ENCODE measurements around the gene S100A5.

Gene S100A5

DNA sequence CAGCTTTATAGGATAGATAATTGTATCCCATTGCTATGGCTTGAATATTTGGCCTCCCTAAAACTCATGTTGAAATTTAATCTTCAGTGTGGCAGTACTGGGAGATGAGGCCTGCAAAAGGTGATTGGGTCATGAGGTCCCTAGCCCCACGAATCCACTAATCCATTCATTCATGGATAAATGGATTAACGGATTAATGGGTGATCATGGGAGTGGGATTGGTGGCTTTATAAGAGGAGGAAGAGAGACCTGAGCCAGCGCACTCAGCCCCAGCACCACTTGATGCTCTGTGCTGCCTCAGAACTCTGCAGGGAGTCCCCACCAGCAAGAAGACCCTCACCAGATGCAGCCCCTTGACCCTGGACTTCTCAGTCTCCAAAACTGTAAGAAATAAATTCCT is 37.0 kb downstream of the S100A5 start:
- no peak for DNase-seq

DNA sequence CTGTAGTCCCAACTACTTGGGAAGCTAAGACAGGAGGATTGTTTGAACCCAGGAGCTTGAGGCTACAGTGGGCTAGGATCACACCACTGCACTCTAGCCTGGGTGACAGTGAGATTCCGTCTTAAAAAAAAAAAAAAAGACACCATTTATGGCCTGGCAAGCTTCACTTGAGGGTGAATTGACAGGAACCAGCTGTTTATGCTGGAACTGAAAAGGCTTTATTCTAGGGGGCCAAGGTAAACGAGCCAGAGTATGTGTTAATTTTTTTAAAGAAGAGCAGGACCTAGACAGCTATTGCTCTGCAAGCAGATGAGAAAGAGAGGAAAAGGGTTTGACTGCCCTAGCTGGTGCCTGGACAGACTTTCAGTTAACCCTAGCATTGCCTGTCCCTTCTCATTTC is 42.0 kb downstream of the S100A5 start:
- no peak for DNase-seq

DNA sequence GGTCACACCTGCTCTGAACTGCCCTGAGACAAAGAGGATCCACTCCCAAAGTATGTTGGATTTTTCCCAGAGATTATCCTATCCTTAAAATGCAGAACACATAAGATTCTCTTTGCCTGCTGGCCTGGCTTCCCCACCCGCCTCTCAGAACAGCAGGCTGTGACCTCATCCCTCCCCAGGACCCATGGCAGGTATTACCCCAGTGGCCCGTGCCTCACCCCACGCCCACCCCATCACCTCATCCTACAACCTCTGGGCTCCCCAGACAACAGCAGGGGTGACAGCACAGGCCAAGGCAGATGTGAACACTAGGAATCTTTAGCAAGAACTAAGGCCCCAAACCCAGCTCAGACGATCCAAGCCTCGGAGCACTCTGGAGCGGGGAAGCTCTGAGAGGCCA is 45.2 kb downstream of the S100A5 start:
- DNase-seq, result no peak

DNA sequence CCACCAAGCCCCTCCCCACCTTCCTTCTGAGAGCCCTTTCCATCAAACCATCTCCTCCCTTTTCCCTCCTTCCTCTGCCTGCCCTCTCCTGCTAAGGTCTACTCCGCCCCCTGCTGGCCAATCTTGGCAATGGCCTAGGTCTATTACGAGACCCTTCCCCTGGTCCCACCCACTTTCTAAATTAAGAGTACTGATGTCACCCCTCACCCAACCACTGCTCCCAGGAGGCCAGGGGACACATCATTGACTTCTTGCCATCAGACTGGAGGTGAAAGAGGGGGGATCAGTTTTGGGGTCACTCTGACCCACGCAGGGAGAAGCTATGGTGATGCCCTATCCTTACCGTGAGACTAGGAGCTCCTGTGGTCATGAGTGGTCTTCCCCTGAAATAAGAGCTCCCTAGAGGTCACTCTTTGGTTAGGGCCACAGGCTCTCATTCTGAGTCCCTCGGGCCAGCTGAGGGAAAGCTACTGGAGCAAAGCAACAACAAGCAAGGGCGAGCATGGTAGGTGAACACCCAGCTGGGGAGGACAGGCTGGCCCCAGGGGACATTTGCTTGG is 45.7 kb downstream of the S100A5 start:
- peak; percentile 83 to 87 for DNase-seq

DNA sequence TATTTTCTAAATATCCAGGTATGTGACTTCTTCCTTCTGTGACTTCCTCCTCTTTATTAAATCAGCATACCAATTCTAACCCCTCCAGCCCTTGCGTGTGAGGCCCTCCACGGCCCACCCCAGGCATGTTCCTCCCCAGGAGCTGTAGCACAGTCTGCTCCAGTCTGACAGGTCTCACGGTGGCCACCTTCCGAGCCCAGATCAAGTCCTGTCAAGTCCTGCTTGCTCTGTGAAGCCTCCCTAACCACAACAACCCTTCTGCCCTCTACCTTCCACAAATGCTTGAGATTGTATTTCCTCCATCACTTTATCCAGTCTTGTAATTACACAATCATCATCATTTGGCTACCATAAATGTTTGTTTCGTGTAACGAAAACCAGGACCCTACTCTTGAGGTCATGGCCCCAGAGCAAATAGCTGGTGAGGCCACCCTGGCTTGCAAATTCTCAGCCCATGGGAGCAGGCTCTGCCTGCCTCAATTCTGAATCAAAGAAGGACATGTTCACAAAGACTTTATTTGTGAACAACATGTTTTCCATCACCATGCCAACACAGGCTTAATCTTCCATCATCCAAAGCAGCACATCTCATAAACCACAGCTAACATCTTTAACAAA is 47.3 kb downstream of the S100A5 start:
- DNase-seq, result no peak

DNA sequence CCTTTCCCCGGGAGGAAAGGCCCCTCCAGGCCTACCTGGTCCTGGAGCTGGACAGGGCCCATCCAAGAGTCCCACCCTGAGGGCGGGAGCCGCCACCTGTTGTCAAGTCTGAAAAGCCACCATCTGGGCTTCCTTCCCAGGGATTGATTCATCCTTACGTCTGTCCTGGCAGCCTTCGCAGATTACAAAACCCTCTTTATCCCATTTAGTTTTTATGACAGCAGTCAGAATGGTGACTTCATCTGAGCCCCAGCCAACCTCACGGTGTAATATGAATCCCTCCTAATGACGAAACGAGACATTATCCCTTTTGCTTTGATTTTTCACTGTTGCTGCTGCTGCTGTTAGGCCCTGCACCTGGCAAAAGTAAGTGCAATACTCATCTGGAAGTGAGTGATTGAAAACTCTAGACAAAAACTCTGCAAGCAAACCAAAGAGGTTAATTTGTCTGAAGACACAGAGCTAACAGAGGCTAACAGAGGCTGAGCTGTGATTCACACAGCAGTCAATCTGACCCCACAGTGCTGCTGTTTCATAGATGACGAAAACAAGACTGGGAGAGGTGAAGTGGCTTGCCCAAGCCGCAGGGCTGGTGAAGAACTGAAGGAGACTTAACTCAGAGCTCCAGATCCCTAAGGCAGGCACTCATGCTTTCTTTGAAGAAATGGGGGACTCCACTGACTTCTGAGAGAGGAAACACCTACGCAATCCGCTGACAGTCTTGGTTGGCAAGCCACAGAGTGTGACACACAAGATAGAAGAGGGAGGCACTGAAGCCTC is 50.3 kb downstream of the S100A5 start:
- DNase-seq, result peak; percentile 17 to 32

DNA sequence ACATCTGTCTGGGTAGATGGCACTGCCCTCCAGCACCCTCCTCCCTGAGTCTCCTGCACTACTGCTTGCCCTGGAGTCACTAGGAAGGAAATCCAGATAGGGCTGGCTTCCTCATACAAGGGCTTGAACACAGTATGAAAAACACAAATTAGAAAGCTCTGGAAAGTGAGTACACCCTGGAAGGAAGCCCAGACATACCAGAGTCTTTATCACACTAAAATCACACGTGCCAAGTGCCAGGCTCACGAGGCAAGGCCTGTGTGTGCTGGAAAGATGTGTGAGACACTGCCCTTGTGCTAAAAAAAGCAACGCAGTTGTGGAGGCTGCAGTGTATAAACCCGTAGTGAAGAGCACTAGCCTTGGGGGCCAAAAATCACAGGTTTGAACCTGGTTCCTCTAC is 52.0 kb downstream of the S100A5 start:
- no peak for DNase-seq

DNA sequence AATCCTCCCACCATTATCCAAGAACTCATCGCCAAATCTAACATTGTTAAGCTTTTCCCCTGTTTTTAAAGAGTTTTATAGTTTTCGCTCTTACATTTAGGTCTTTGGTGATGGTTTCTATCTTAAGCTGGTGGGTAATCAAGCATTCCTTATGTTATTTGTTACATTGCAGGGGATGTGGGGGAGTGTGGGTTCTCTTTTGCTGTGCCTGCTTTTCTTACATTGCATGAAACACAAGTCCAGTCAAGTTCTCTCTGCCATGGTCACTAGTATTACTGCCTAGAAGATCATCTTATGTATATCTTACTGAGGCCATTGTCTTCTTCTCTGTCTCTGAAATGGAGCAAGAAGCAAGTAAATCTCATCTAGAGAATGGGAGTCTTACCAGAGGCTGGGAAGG is 53.0 kb downstream of the S100A5 start:
- DNase-seq, result no peak

Data from SHP77 (cell line).